ENCODE data around the gene SYT14. TPM values are rescaled to one million over a fixed set of nuclear protein-coding genes. Genes with fewer than 3 reads are reported as not detected.

SYT14 gene
- total RNA-seq, 1 donor from 2014 or later: not detected

DNA sequence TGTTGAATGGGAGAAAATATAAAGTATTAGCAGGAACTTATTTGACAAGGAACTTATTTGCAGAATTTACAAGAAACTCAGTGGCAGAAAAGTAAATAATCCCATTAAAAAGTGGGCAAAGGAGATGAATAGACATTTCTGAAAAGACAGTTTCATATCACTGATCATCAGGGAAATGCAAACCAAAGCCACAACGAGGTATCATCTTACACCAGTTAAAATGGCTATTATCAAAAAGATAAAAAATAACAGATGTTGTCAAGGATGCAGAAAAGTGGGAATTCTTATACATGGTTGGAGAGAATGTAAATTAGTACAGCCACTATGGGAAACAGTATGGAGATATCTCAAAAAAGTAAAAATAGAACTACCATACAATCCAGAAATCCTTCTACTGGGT, 61.0 kb downstream of the SYT14 start:
- CTCF ChIA-PET: no interaction called here
- POLR2A ChIA-PET: no interaction called here
- H3K9me3 Mint-ChIP-seq: no peaks in the 10 kb centered on the region
- H3K4me3 Mint-ChIP-seq: no peak overlapping the region
- H3K27ac Mint-ChIP-seq: no peak overlapping the region
- H3K27me3 Mint-ChIP-seq: peaks cover 7% of the 10 kb centered on the region
- intact Hi-C loops (cut with micrococcal nuclease): no loop called here
- no peaks in the 10 kb centered on the region for H3K4me1 Mint-ChIP-seq
- no peak for ATAC-seq (ENCODE audit: low read depth)
- no peaks in the 10 kb centered on the region for H3K36me3 Mint-ChIP-seq (ENCODE audit: low read depth)
- TF ChIP-seq, protein P1, sequence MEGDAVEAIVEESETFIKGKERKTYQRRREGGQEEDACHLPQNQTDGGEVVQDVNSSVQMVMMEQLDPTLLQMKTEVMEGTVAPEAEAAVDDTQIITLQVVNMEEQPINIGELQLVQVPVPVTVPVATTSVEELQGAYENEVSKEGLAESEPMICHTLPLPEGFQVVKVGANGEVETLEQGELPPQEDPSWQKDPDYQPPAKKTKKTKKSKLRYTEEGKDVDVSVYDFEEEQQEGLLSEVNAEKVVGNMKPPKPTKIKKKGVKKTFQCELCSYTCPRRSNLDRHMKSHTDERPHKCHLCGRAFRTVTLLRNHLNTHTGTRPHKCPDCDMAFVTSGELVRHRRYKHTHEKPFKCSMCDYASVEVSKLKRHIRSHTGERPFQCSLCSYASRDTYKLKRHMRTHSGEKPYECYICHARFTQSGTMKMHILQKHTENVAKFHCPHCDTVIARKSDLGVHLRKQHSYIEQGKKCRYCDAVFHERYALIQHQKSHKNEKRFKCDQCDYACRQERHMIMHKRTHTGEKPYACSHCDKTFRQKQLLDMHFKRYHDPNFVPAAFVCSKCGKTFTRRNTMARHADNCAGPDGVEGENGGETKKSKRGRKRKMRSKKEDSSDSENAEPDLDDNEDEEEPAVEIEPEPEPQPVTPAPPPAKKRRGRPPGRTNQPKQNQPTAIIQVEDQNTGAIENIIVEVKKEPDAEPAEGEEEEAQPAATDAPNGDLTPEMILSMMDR (IDR thresholded peaks at IDR 0.05): no peak
- no peak for DNase-seq

DNA sequence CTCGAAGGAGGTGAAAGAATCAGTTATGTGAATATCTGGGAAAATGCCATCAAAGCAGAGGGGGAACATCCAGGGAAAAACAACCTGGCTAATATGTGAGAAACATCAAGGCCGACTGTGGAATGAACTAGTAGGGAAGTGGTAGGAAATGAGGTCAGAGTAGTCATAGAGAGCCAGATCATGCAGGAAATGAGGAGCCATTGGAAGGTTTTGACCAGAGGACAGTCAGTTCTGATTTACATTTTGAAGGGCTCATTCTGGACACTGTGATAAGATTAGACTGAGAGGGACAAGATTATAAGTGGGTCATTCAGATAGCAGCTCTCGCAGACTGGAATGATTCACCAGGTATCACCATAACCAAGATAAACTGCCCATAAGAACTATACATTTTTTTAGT, 63.7 kb downstream of the SYT14 start:
- no peak for ATAC-seq (ENCODE audit: low read depth)
- no peaks in the 10 kb centered on the region for H3K27me3 Mint-ChIP-seq

DNA sequence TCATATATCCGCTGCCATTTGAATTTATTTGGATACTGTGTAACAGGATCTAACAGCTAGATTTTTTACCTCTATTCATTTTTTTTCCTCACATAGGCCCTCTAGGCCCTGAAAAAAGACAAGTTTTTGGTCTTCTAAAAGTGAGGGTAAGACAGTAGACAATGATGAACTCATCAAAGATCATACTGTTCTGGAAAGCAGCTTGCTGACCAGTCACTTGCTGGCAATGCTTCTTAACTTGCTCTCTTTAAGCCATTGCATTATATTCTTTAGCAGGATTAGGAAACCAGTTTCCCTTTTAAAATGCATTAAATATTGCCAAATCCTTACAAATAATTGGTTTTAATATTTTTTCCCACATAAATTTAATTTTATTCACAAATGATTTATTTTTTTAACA, 65.5 kb downstream of the SYT14 start:
- DNase-seq (no peak), ATAC-seq (ENCODE audit: low read depth) (no peak)
- no peaks in the 10 kb centered on the region for H3K9me3 Mint-ChIP-seq
- H3K36me3 Mint-ChIP-seq (ENCODE audit: low read depth): no peaks in the 10 kb centered on the region
- TF ChIP-seq, protein P1 (IDR thresholded peaks at IDR 0.05): no peak
- no peak overlapping the region for H3K4me3 Mint-ChIP-seq
- intact Hi-C loops (cut with micrococcal nuclease): no loop called here
- no peaks in the 10 kb centered on the region for H3K27me3 Mint-ChIP-seq
- no peaks in the 10 kb centered on the region for H3K4me1 Mint-ChIP-seq
- H3K27ac Mint-ChIP-seq: no peak overlapping the region
- POLR2A ChIA-PET: no interaction called here
- CTCF ChIA-PET: no interaction called here

More for the DNA sequence above, 63.7 kb downstream of the SYT14 start:
- intact Hi-C loops (cut with micrococcal nuclease): no loop called here
- TF ChIP-seq, protein P1 (IDR thresholded peaks at IDR 0.05): no peak
- H3K4me3 Mint-ChIP-seq: no peak overlapping the region
- H3K9me3 Mint-ChIP-seq: no peaks in the 10 kb centered on the region
- no peak overlapping the region for H3K27ac Mint-ChIP-seq
- ChIA-PET CTCF (no interaction called here), POLR2A (no interaction called here)
- no peak for DNase-seq
- no peaks in the 10 kb centered on the region for H3K36me3 Mint-ChIP-seq (ENCODE audit: low read depth)
- H3K4me1 Mint-ChIP-seq: no peaks in the 10 kb centered on the region

DNA sequence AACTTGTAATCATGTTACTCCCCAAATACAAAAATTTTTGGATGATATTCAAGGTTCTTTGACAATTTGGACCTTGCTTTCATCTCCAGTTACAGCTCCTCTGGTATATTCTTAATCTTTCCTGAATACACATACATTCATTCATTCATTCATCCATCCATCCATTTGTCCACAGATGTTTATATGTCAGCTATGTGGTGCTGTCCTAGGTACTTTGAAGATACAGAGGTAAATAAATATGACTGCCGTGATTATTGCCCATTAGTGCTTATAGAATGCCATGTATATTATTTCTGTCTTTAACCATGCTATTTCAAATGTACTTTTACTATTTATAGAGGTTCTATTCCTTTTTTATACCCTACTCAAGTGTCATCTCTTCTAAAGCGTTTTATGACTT, 72.1 kb downstream of the SYT14 start:
- DNase-seq (no peak), ATAC-seq (ENCODE audit: low read depth) (no peak)
- intact Hi-C loops (cut with micrococcal nuclease): no loop called here
- H3K27ac Mint-ChIP-seq: no peak overlapping the region
- ChIA-PET CTCF (no interaction called here), POLR2A (no interaction called here)
- H3K27me3 Mint-ChIP-seq: no peaks in the 10 kb centered on the region
- no peak overlapping the region for H3K4me3 Mint-ChIP-seq
- no peaks in the 10 kb centered on the region for H3K36me3 Mint-ChIP-seq (ENCODE audit: low read depth)
- H3K9me3 Mint-ChIP-seq: no peaks in the 10 kb centered on the region
- TF ChIP-seq, protein P1 (IDR thresholded peaks at IDR 0.05): no peak
- H3K4me1 Mint-ChIP-seq: no peaks in the 10 kb centered on the region

DNA sequence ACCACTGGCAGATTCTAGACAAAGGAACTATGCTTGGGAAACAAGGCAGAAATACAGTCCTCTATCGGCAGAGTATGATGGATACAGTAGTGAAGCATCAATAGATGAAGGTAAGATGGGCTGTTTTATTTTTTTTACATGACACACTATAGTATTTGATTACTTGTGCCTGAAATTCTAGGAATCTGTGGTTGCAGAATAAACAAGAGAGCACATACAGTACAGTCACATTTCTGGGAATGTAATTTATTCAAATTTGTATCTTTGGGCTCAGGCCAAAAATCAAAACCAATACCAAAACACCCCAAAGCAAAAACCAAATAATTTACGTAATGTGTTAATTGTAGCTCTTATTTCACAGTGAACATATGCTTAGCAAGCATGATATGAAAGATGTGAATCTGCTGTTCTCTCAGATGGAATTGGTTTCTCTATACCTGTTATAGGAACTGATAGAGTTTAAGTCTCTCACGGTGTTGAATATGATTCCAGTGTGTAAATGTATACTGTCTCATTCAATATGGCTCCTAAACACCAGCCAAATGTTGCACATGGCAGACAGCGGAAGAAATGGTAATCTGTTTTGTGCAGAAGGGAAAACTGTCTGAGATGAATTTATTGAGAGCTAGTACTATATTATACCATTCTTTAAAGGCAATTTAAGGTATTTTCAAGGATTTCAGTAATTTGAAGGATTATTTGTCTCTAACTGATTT, 83.3 kb downstream of the SYT14 start:
- Mint-ChIP-seq H3K9me3 (no peaks in the 10 kb centered on the region), H3K27me3 (peaks cover under 1% of the 10 kb centered on the region), H3K36me3 (ENCODE audit: low read depth) (no peaks in the 10 kb centered on the region), H3K4me3 (no peak overlapping the region), H3K27ac (no peak overlapping the region), H3K4me1 (no peaks in the 10 kb centered on the region)
- POLR2A ChIA-PET: no interaction called here
- DNase-seq (no peak), ATAC-seq (ENCODE audit: low read depth) (no peak)
- TF ChIP-seq, protein P1 (IDR thresholded peaks at IDR 0.05): no peak
- CTCF ChIA-PET: no interaction called here
- intact Hi-C loops (cut with micrococcal nuclease): no loop called here
